H9 (cell line): ENCODE measurements around the gene LRP1B. TPM values are rescaled to one million over a fixed set of nuclear protein-coding genes. Genes with fewer than 3 reads are reported as not detected.

ENCODE experiments used
- DNase-seq: peaks from one replicate; pipeline ENCODE4 v3.0.0-alpha.2; 2017
- H2AFZ ChIP-seq: one replicate; pipeline ENCODE4 v1.6.1; 2013; ENCODE audit warnings: mild to moderate bottlenecking, low read length, control low read depth, moderate library complexity
- H2AK5ac ChIP-seq: 2 replicates; pipeline ENCODE4 v1.6.1; 2013; ENCODE audit warnings: low read length, control low read depth, mixed read lengths; ENCODE audit not compliant: insufficient read length
- H2BK120ac ChIP-seq: one replicate; pipeline ENCODE4 v1.6.1; 2013; ENCODE audit warnings: low read depth, mild to moderate bottlenecking, low read length, control low read depth, inconsistent platforms; ENCODE audit not compliant: poor library complexity, severe bottlenecking
- H2BK12ac ChIP-seq: 2 replicates; pipeline ENCODE4 v1.6.1; 2013; ENCODE audit warnings: low read length, control low read depth, mixed read lengths, low read depth; ENCODE audit not compliant: insufficient read length
- H2BK15ac ChIP-seq: 2 replicates; pipeline ENCODE4 v1.6.1; 2013; ENCODE audit warnings: low read depth, low read length, control low read depth
- H2BK20ac ChIP-seq: one replicate; pipeline ENCODE4 v1.6.1; 2013; ENCODE audit warnings: low read depth, mild to moderate bottlenecking, low read length, control low read depth, inconsistent platforms; ENCODE audit not compliant: poor library complexity, severe bottlenecking
- H2BK5ac ChIP-seq: 2 replicates; pipeline ENCODE4 v1.6.1; 2013; ENCODE audit warnings: low read length, control low read depth, mixed read lengths; ENCODE audit not compliant: insufficient read length
- H3K14ac ChIP-seq: 2 replicates; pipeline ENCODE4 v1.6.1; 2013; ENCODE audit warnings: low read length, control low read depth; ENCODE audit not compliant: insufficient read depth
- H3K18ac ChIP-seq: 2 replicates; pipeline ENCODE4 v1.6.1; 2013; ENCODE audit warnings: low read depth, mild to moderate bottlenecking, mixed read lengths, low read length, control low read depth; ENCODE audit not compliant: insufficient read length
- H3K23ac ChIP-seq: 2 replicates; pipeline ENCODE4 v1.6.1; 2013; ENCODE audit warnings: low read length, control low read depth, mixed read lengths, low read depth; ENCODE audit not compliant: insufficient read length
- H3K23me2 ChIP-seq: 2 replicates; pipeline ENCODE4 v1.6.1; 2013; ENCODE audit warnings: low read depth, mild to moderate bottlenecking, mixed read lengths, low read length, control low read depth; ENCODE audit not compliant: insufficient read length, poor library complexity, severe bottlenecking
- H3K27ac ChIP-seq: 2 replicates; pipeline ENCODE4 v1.5.1; 2013; ENCODE audit warnings: low read length, control low read depth, mixed read lengths, low read depth; ENCODE audit not compliant: insufficient read length
- H3K27me3 ChIP-seq: 2 replicates; pipeline ENCODE4 v1.6.1; 2013; ENCODE audit warnings: low read length, control low read depth, inconsistent platforms; ENCODE audit not compliant: insufficient read depth
- H3K4ac ChIP-seq: 2 replicates; pipeline ENCODE4 v1.6.1; 2013; ENCODE audit warnings: low read depth, mild to moderate bottlenecking, control low read depth, inconsistent platforms, low read length, moderate library complexity
- H3K4me1 ChIP-seq: 2 replicates; pipeline ENCODE4 v1.6.1; 2013; ENCODE audit warnings: low read length, control low read depth, inconsistent platforms; ENCODE audit not compliant: insufficient read depth
- H3K4me2 ChIP-seq: 2 replicates; pipeline ENCODE4 v1.6.1; 2013; ENCODE audit warnings: low read length, control low read depth, mixed read lengths; ENCODE audit not compliant: insufficient read length, insufficient read depth
- H3K56ac ChIP-seq: 2 replicates; pipeline ENCODE4 v1.6.1; 2013; ENCODE audit warnings: low read depth, mild to moderate bottlenecking, mixed read lengths, low read length, control low read depth; ENCODE audit not compliant: insufficient read length
- H3K79me1 ChIP-seq: 2 replicates; pipeline ENCODE4 v1.6.1; 2013; ENCODE audit warnings: low read depth, mild to moderate bottlenecking, moderate library complexity, low read length, control low read depth, inconsistent platforms; ENCODE audit not compliant: insufficient read depth, poor library complexity, severe bottlenecking
- H3K79me2 ChIP-seq: 2 replicates; pipeline ENCODE4 v1.6.1; 2013; ENCODE audit warnings: low read length, control low read depth, inconsistent platforms; ENCODE audit not compliant: insufficient read depth
- H3K9ac ChIP-seq: 2 replicates; pipeline ENCODE4 v1.6.1; 2013; ENCODE audit warnings: low read length, control low read depth, mixed read lengths; ENCODE audit not compliant: insufficient read length; ENCODE audit errors: extremely low read depth
- H3K9me3 ChIP-seq: one replicate; pipeline ENCODE4 v1.6.1; 2013; ENCODE audit warnings: low read depth, low read length, inconsistent platforms; ENCODE audit not compliant: control insufficient read depth
- H3T11ph ChIP-seq: one replicate; pipeline ENCODE4 v1.6.1; 2013; ENCODE audit warnings: mild to moderate bottlenecking, low read length, control low read depth, inconsistent platforms
- H4K20me1 ChIP-seq: one replicate; pipeline ENCODE4 v1.6.1; 2013; ENCODE audit not compliant: control insufficient read depth, insufficient read length, insufficient read depth
- H4K5ac ChIP-seq: 2 replicates; pipeline ENCODE4 v1.6.1; 2013; ENCODE audit warnings: low read depth, mild to moderate bottlenecking, mixed read lengths, low read length, control low read depth; ENCODE audit not compliant: insufficient read length
- H4K8ac ChIP-seq: replicated peaks from 2 replicates; pipeline ENCODE4 v1.6.1; 2013; ENCODE audit warnings: low read length, control low read depth, mixed read lengths, low read depth; ENCODE audit not compliant: insufficient read length
- H4K91ac ChIP-seq: 2 replicates; pipeline ENCODE4 v1.6.1; 2013; ENCODE audit warnings: low read depth, mild to moderate bottlenecking, moderate library complexity, mixed read lengths, low read length, control low read depth; ENCODE audit not compliant: insufficient read length
- H3K27ac Mint-ChIP-seq, 3 experiments: 2 replicates in 2 of 3; 3 replicates in 1 of 3; pipeline ENCODE4 v1.8.0; 2020 to 2021; ENCODE audit warnings: mixed read lengths in 3 of 3, mild to moderate bottlenecking in 1 of 3, moderate library complexity in 1 of 3
- H3K27me3 Mint-ChIP-seq: 2 replicates; pipeline ENCODE4 v1.8.0; 2021; ENCODE audit warnings: low read depth, mild to moderate bottlenecking, moderate library complexity, mixed read lengths
- H3K36me3 Mint-ChIP-seq, 3 experiments: 2 replicates in 2 of 3; 3 replicates in 1 of 3; pipeline ENCODE4 v1.8.0; 2020 to 2021; ENCODE audit warnings: low read depth in 3 of 3, mixed read lengths in 3 of 3; ENCODE audit not compliant: insufficient read depth in 1 of 3
- H3K4me1 Mint-ChIP-seq, 2 experiments: 2 replicates each; pipeline ENCODE4 v1.8.0; 2020; ENCODE audit warnings: mixed read lengths in 2 of 2
- H3K4me3 Mint-ChIP-seq, 2 experiments: 2 replicates in 1 of 2; 3 replicates in 1 of 2; pipeline ENCODE4 v1.8.0; 2020 to 2021; ENCODE audit warnings: mild to moderate bottlenecking in 2 of 2, mixed read lengths in 2 of 2, moderate library complexity in 1 of 2
- H3K9me3 Mint-ChIP-seq, 2 experiments: 2 replicates in 1 of 2; 3 replicates in 1 of 2; pipeline ENCODE4 v1.8.0; 2020; ENCODE audit warnings: mild to moderate bottlenecking in 2 of 2, mixed read lengths in 2 of 2, moderate library complexity in 1 of 2
- CTCF ChIP-seq: fragments of 200-600 bp; sonication (generic); conservative IDR thresholded peaks from 3 replicates; pipeline ENCODE4 v1.8.0; 2021; ENCODE audit warnings: antibody characterized with exemption, mild to moderate bottlenecking
- WGBS: extraction: QIAGEN DNeasy Blood & Tissue Kit; methylation state at CpG from one replicate; pipeline ENCODE4 v1.1.7; 2013; ENCODE audit warnings: missing lambda C conversion rate, low lambda C conversion rate, mixed read lengths; ENCODE audit not compliant: insufficient read length; ENCODE audit errors: extremely low coverage; 5-methylcytosine and 5-hydroxymethylcytosine counted together
- total RNA-seq: library from RNA; stranded (reverse); gene quantifications from 2 replicates; pipeline ENCODE4 v1.2.1, GENCODE V29; 2021

LRP1B gene
- total RNA-seq, 1 experiment from 2014 or later, result not detected

- no peak overlapping the region for H3K18ac ChIP-seq
- no peak overlapping the region for H2BK15ac ChIP-seq
- no peak overlapping the region for H3K4me3 Mint-ChIP-seq
- H4K91ac ChIP-seq, result no peak overlapping the region
- H2BK5ac ChIP-seq, result no peak overlapping the region
- H4K5ac ChIP-seq, result no peak overlapping the region
- no peaks in the 10 kb centered on the region for H3K79me2 ChIP-seq
- no peaks in the 10 kb centered on the region for H3K79me1 ChIP-seq
- no peaks in the 10 kb centered on the region for H3K36me3 Mint-ChIP-seq
- H3K23ac ChIP-seq, result no peak overlapping the region
- no peak overlapping the region for H3K27ac Mint-ChIP-seq
- no peak overlapping the region for H3T11ph ChIP-seq
- H3K27ac ChIP-seq, result no peak overlapping the region
- no peak overlapping the region for H2BK120ac ChIP-seq
- H3K9me3 Mint-ChIP-seq, result no peaks in the 10 kb centered on the region
- no peak overlapping the region for H2AFZ ChIP-seq
- no peaks in the 10 kb centered on the region for H3K4me1 ChIP-seq
- no peak overlapping the region for H3K4me2 ChIP-seq
- no peaks in the 10 kb centered on the region for H3K9me3 ChIP-seq
- no CpG with 5 or more reads among the region's 4 CpGs for WGBS
- H2BK12ac ChIP-seq, result no peak overlapping the region
- no peak for TF ChIP-seq CTCF
- no peak overlapping the region for H3K56ac ChIP-seq
- no peak overlapping the region for H3K14ac ChIP-seq
- H3K27me3 Mint-ChIP-seq, result no peaks in the 10 kb centered on the region
- H3K23me2 ChIP-seq, result no peaks in the 10 kb centered on the region
- H4K8ac ChIP-seq, result no peak overlapping the region
- H2BK20ac ChIP-seq, result no peak overlapping the region
- H2AK5ac ChIP-seq, result no peak overlapping the region
- no peak overlapping the region for H3K9ac ChIP-seq
- H3K27me3 ChIP-seq, result no peaks in the 10 kb centered on the region
- no peak for DNase-seq
- no peaks in the 10 kb centered on the region for H4K20me1 ChIP-seq
- H3K4ac ChIP-seq, result no peak overlapping the region
- H3K4me1 Mint-ChIP-seq, result no peaks in the 10 kb centered on the region
Measured at GRCh38 chr2:142058149-142058548, 72.7 kb downstream of the LRP1B start.
